Myocyte (in vitro differentiated cells): ENCODE results near the gene ANKS3. TPM values are rescaled to one million over a fixed set of nuclear protein-coding genes. Genes with fewer than 3 reads are reported as not detected.

Experiments
- DNase-seq: peaks from one replicate; pipeline ENCODE4 v3.0.0-alpha.2; 2012; ENCODE audit warnings: low read depth
- microRNA-seq: library from miRNA; unstranded; fragments of <30 nt; microRNA quantifications from one replicate; pipeline ENCODE4, GENCODE V29; 2016
- total RNA-seq: library from RNA; depleted of rRNA; stranded (reverse); fragments of >200 nt; gene quantifications from 2 replicates; pipeline ENCODE4 v1.2.3, GENCODE V29; 2014

The ANKS3 gene
- total RNA-seq, 1 donor from 2014 or later: 16.8 TPM

- no peak for DNase-seq
Measured at GRCh38 chr16:4654011-4654963, 79.8 kb downstream of the ANKS3 start.

GRCh38 chr16:4652561-4652960 is 81.5 kb downstream of the ANKS3 start:
- no peak for DNase-seq

DNA sequence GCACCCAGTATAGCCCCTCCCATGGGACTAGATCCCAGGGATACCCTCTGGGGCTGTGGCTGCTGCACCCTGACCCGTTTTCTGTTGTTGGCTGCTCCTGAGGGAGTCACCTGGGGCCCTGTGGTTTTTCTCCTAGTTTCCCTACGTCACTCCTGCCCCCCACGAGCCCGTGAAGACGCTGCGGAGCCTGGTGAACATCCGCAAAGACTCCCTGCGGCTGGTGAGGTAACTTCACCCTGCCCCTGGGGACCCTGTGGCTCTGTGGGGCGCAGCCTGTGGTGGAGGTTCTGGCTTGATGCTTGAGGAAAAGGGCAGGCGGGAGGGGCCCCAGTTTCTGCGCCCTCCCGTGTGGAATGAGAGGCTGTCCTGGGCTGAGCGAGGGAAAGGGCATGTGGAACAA is 82.2 kb downstream of the ANKS3 start:
- no peak for DNase-seq

DNA sequence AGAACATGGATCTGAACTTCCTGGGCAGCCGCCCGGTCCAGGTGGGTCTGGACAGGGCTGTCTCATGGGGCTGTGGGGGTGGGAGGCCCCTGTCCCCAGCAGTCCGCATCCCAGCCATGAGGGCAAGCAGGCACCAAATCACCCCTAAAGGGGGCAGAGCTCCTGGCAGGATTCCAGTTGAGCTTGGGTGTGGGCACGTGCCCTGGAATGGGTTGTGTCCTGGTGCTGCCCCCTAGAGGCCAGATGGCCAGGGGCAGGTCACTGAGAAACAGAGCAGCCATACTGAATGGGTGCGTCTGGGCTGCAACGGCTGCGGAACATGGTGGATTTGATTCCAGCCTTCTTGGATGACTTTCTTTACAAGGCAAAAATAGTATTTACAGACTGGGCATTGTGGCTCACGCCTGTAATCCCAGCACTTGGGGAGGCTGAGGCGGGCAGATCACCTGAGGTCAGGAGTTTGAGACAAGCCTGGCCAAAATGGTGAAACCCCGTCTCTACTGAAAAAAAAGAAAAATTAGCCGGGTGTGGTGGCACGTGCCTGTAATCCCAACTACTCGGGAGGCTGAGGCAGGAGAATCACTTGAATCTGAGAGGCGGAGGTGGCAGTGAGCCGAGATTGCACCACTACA is 83.5 kb downstream of the ANKS3 start:
- peak; percentile 53 for DNase-seq

GRCh38 chr16:4649744-4650442 is 84.2 kb downstream of the ANKS3 start:
- no peak for DNase-seq

- no peak for DNase-seq
Measured at GRCh38 chr16:4648917-4649316, 85.2 kb downstream of the ANKS3 start.

- DNase-seq: no peak
Measured at GRCh38 chr16:4647644-4647980, 86.5 kb downstream of the ANKS3 start.

- DNase-seq: no peak
Measured at GRCh38 chr16:4646773-4647643, 87.1 kb downstream of the ANKS3 start.

Small RNA genes within 50 kb of the gene (microRNA-seq; reads per million reads assigned to microRNA genes)
- gene MIR6769A: not detected

Other genes with a start within 250 kb of the ANKS3 start
- 30.6 and 38.4 TPM in 2 replicates for gene CDIP1, start 195.5 kb downstream of the ANKS3 start, total RNA-seq
- 0.11 and 0.16 TPM in 2 replicates for gene C16orf96, start 177.9 kb downstream of the ANKS3 start, total RNA-seq
- gene UBALD1, start 119.4 kb downstream of the ANKS3 start, total RNA-seq: 10.0 and 12.8 TPM in 2 replicates
- gene MGRN1, start 109.4 kb downstream of the ANKS3 start, total RNA-seq: 31.9 and 33.6 TPM in 2 replicates
- gene NUDT16L1, start 40.7 kb downstream of the ANKS3 start, total RNA-seq: 81.4 and 102 TPM in 2 replicates
- 0.91 and 1.1 TPM in 2 replicates for gene DNAAF8, start 266 bp upstream of the ANKS3 start, total RNA-seq
- 10.9 and 16.1 TPM in 2 replicates for gene ZNF500, start 32.9 kb upstream of the ANKS3 start, total RNA-seq
- gene SEPTIN12, start 54.1 kb upstream of the ANKS3 start, total RNA-seq: not detected in 2 replicates
- gene SMIM22, start 61.1 kb upstream of the ANKS3 start, total RNA-seq: not detected in 2 replicates
- 21.1 and 46.6 TPM in 2 replicates for gene ROGDI, start 68.4 kb upstream of the ANKS3 start, total RNA-seq
- gene GLYR1, start 113.0 kb upstream of the ANKS3 start, total RNA-seq: 39.7 and 56.3 TPM in 2 replicates
- 35.4 and 52.2 TPM in 2 replicates for gene UBN1, start 113.2 kb upstream of the ANKS3 start, total RNA-seq
- gene PPL, start 202.9 kb upstream of the ANKS3 start, total RNA-seq: 5.9 and 25.4 TPM in 2 replicates
- 0.16 and 0.68 TPM in 2 replicates for gene SEC14L5, start 224.1 kb upstream of the ANKS3 start, total RNA-seq